ENCODE results near the gene REM1. TPM values are rescaled to one million over a fixed set of nuclear protein-coding genes. Genes with fewer than 3 reads are reported as not detected.

The REM1 gene
- total RNA-seq, 1 donor from 2014 or later: not detected

- no peak overlapping the region for H3K4me3 Mint-ChIP-seq (ENCODE audit: unreplicated experiment)
- H3K27me3 Mint-ChIP-seq (ENCODE audit: low read depth): peaks cover 24% of the 10 kb centered on the region
- H3K4me1 Mint-ChIP-seq (ENCODE audit: low read depth): no peaks in the 10 kb centered on the region
- no peak for TF ChIP-seq CTCF (IDR thresholded peaks at IDR 0.05)
- H3K36me3 Mint-ChIP-seq (ENCODE audit: low read depth): no peaks in the 10 kb centered on the region
- H3K9me3 Mint-ChIP-seq (ENCODE audit: low read depth): no peaks in the 10 kb centered on the region
- H3K27ac Mint-ChIP-seq (ENCODE audit: unreplicated experiment): no peak overlapping the region
- DNase-seq (ENCODE audit: low spot score): no peak
Measured at GRCh38 chr20:31476294-31476585, 1.2 kb downstream of the REM1 start.

- H3K4me3 Mint-ChIP-seq (ENCODE audit: unreplicated experiment): no peak overlapping the region
- H3K27me3 Mint-ChIP-seq (ENCODE audit: low read depth): peaks cover 27% of the 10 kb centered on the region
- H3K4me1 Mint-ChIP-seq (ENCODE audit: low read depth): no peaks in the 10 kb centered on the region
- no peak overlapping the region for H3K27ac Mint-ChIP-seq (ENCODE audit: unreplicated experiment)
- no peaks in the 10 kb centered on the region for H3K36me3 Mint-ChIP-seq (ENCODE audit: low read depth)
- TF ChIP-seq CTCF (IDR thresholded peaks at IDR 0.05): no peak
- DNase-seq (ENCODE audit: low spot score): no peak
- H3K9me3 Mint-ChIP-seq (ENCODE audit: low read depth): no peaks in the 10 kb centered on the region
Measured at GRCh38 chr20:31476643-31477215, 1.6 kb downstream of the REM1 start.

- Mint-ChIP-seq H3K36me3 (ENCODE audit: low read depth) (no peaks in the 10 kb centered on the region), H3K4me1 (ENCODE audit: low read depth) (no peaks in the 10 kb centered on the region), H3K27me3 (ENCODE audit: low read depth) (peaks cover 42% of the 10 kb centered on the region), H3K27ac (ENCODE audit: unreplicated experiment) (no peak overlapping the region), H3K4me3 (ENCODE audit: unreplicated experiment) (no peak overlapping the region), H3K9me3 (ENCODE audit: low read depth) (no peaks in the 10 kb centered on the region)
- no peak for DNase-seq (ENCODE audit: low spot score)
- TF ChIP-seq CTCF (IDR thresholded peaks at IDR 0.05): no peak
Measured at GRCh38 chr20:31484001-31484400, 8.9 kb downstream of the REM1 start.

- TF ChIP-seq CTCF (IDR thresholded peaks at IDR 0.05): no peak
- no peak for DNase-seq (ENCODE audit: low spot score)
- Mint-ChIP-seq H3K36me3 (ENCODE audit: low read depth) (no peaks in the 10 kb centered on the region), H3K4me1 (ENCODE audit: low read depth) (no peaks in the 10 kb centered on the region), H3K4me3 (ENCODE audit: unreplicated experiment) (no peak overlapping the region), H3K9me3 (ENCODE audit: low read depth) (no peaks in the 10 kb centered on the region), H3K27ac (ENCODE audit: unreplicated experiment) (no peak overlapping the region), H3K27me3 (ENCODE audit: low read depth) (peaks cover 56% of the 10 kb centered on the region)
Measured at GRCh38 chr20:31485450-31486339, 10.6 kb downstream of the REM1 start.

GRCh38 chr20:31488115-31488514 is 13.0 kb downstream of the REM1 start:
- no peak for TF ChIP-seq CTCF (IDR thresholded peaks at IDR 0.05)
- no peaks in the 10 kb centered on the region for H3K9me3 Mint-ChIP-seq (ENCODE audit: low read depth)

More at GRCh38 chr20:31488115-31488514, 13.0 kb downstream of the REM1 start:
- no peak for DNase-seq (ENCODE audit: low spot score)
- Mint-ChIP-seq H3K4me1 (ENCODE audit: low read depth) (no peaks in the 10 kb centered on the region), H3K27ac (ENCODE audit: unreplicated experiment) (no peak overlapping the region), H3K4me3 (ENCODE audit: unreplicated experiment) (no peak overlapping the region), H3K36me3 (ENCODE audit: low read depth) (no peaks in the 10 kb centered on the region), H3K27me3 (ENCODE audit: low read depth) (peaks cover 45% of the 10 kb centered on the region)

Measured in chondrocyte (in vitro differentiated cells).